ENCODE data around the gene ARHGDIA. TPM values are rescaled to one million over a fixed set of nuclear protein-coding genes. Genes with fewer than 3 reads are reported as not detected.

Gene ARHGDIA
- polyA plus RNA-seq, 1 donor from 2014 or later: 16.1 TPM

- H3K27me3 ChIP-seq (ENCODE audit: insufficient read depth, low read depth, low read length): no peaks in the 10 kb centered on the region
- no peaks in the 10 kb centered on the region for H3K9me2 ChIP-seq (ENCODE audit: insufficient read depth, low read length)
- H3K9ac ChIP-seq (ENCODE audit: low read length): peak overlapping the region; percentile 69
- no peaks in the 10 kb centered on the region for H4K20me1 ChIP-seq (ENCODE audit: insufficient read depth)
- H3K4me2 ChIP-seq (ENCODE audit: low read length): peak overlapping the region; percentile 91
- H2AFZ ChIP-seq (ENCODE audit: low read depth, low read length): no peak overlapping the region
- H3K9me3 ChIP-seq (ENCODE audit: low read length): no peaks in the 10 kb centered on the region
- H3K27ac ChIP-seq (ENCODE audit: low read length): no peak overlapping the region
- H3F3A ChIP-seq (ENCODE audit: insufficient read depth, low read length, poor library complexity, severe bottlenecking): no peaks in the 10 kb centered on the region
- no peak for TF ChIP-seq EZH2 (IDR thresholded peaks at IDR 0.05; ENCODE audit: borderline replicate concordance, insufficient read depth, low read length, poor library complexity, severe bottlenecking)
- peak; percentile 71 for TF ChIP-seq MXI1 (conservative IDR thresholded peaks at IDR 0.05; ENCODE audit: poor library complexity, severe bottlenecking)
- peak; percentile 12 for TF ChIP-seq RAD21 (conservative IDR thresholded peaks at IDR 0.05)
- TF ChIP-seq POLR2AphosphoS5 (IDR thresholded peaks at IDR 0.05): no peak
- TF ChIP-seq CTCF (IDR thresholded peaks at IDR 0.05; ENCODE audit: poor library complexity, severe bottlenecking): no peak
- TF ChIP-seq TAF1 (IDR thresholded peaks at IDR 0.05; ENCODE audit: low read depth): no peak
- no peak for TF ChIP-seq REST (IDR thresholded peaks at IDR 0.05; ENCODE audit: borderline replicate concordance)
- peak; percentile 14 for TF ChIP-seq SMC3 (conservative IDR thresholded peaks at IDR 0.05; ENCODE audit: poor library complexity)
- no peak for TF ChIP-seq EP300 (conservative IDR thresholded peaks at IDR 0.05; ENCODE audit: poor library complexity, severe bottlenecking)
- H3K4me3 ChIP-seq (ENCODE audit: low read length): peak overlapping the region; percentile 88
- no peaks in the 10 kb centered on the region for H3K79me2 ChIP-seq (replicated peaks; ENCODE audit: insufficient read depth, low read length)
- no peaks in the 10 kb centered on the region for H3K36me3 ChIP-seq (ENCODE audit: insufficient read depth, low read length)
These were observed 39.7 kb upstream of the ARHGDIA start for GRCh38 chr17:81910840-81911276.

GRCh38 chr17:81909966-81910839 is 39.1 kb upstream of the ARHGDIA start:
- Histone ChIP-seq H2AFZ (ENCODE audit: low read depth, low read length) (no peak overlapping the region), H3K9me2 (ENCODE audit: insufficient read depth, low read length) (no peaks in the 10 kb centered on the region), H3K9me3 (ENCODE audit: low read length) (no peaks in the 10 kb centered on the region), H3K27ac (ENCODE audit: low read length) (no peak overlapping the region), H3K4me2 (ENCODE audit: low read length) (peak overlapping the region; percentile 91), H3F3A (ENCODE audit: insufficient read depth, low read length, poor library complexity, severe bottlenecking) (no peaks in the 10 kb centered on the region), H4K20me1 (ENCODE audit: insufficient read depth) (no peaks in the 10 kb centered on the region), H3K27me3 (ENCODE audit: insufficient read depth, low read depth, low read length) (no peaks in the 10 kb centered on the region), H3K36me3 (ENCODE audit: insufficient read depth, low read length) (no peaks in the 10 kb centered on the region), H3K9ac (ENCODE audit: low read length) (peak overlapping the region; percentile 69), H3K79me2 (replicated peaks; ENCODE audit: insufficient read depth, low read length) (no peaks in the 10 kb centered on the region), H3K4me3 (ENCODE audit: low read length) (peak overlapping the region; percentile 88)
- TF ChIP-seq EZH2 (IDR thresholded peaks at IDR 0.05; ENCODE audit: borderline replicate concordance, insufficient read depth, low read length, poor library complexity, severe bottlenecking) (no peak), RAD21 (conservative IDR thresholded peaks at IDR 0.05) (no peak), TAF1 (IDR thresholded peaks at IDR 0.05; ENCODE audit: low read depth) (no peak), CTCF (IDR thresholded peaks at IDR 0.05; ENCODE audit: poor library complexity, severe bottlenecking) (no peak), REST (IDR thresholded peaks at IDR 0.05; ENCODE audit: borderline replicate concordance) (no peak), MXI1 (conservative IDR thresholded peaks at IDR 0.05; ENCODE audit: poor library complexity, severe bottlenecking) (no peak), POLR2AphosphoS5 (IDR thresholded peaks at IDR 0.05) (no peak), EP300 (conservative IDR thresholded peaks at IDR 0.05; ENCODE audit: poor library complexity, severe bottlenecking) (no peak), SMC3 (conservative IDR thresholded peaks at IDR 0.05; ENCODE audit: poor library complexity) (no peak)
